ENCODE data around the gene DYNLL1. TPM values are rescaled to one million over a fixed set of nuclear protein-coding genes. Genes with fewer than 3 reads are reported as not detected.

The DYNLL1 gene
- total and polyA plus RNA-seq, 2 experiments from 2014 or later: 310 to 868 TPM

- ATAC-seq (no peak), DNase-seq (ENCODE audit: low spot score) (no peak)
- no peaks in the 10 kb centered on the region for H3K9me2 ChIP-seq (ENCODE audit: insufficient read depth)
- no peak overlapping the region for H2AFZ ChIP-seq
- Mint-ChIP-seq H3K27me3 (ENCODE audit: insufficient read depth, low read depth, poor library complexity) (peaks cover 2% of the 10 kb centered on the region), H3K27ac (no peak overlapping the region), H3K4me3 (no peak overlapping the region), H3K36me3 (ENCODE audit: low read depth) (peaks cover 9% of the 10 kb centered on the region; the same call in 2 of the 3 replicates), H3K4me1 (no peaks in the 10 kb centered on the region), H3K9me3 (no peaks in the 10 kb centered on the region)
- no peaks in the 10 kb centered on the region for H3K79me2 ChIP-seq (replicated peaks; ENCODE audit: insufficient read depth)
- H3K36me3 ChIP-seq (ENCODE audit: insufficient read depth): no peaks in the 10 kb centered on the region
- H3K4me3 ChIP-seq: no peak overlapping the region
- no peaks in the 10 kb centered on the region for H3F3A ChIP-seq (replicated peaks; ENCODE audit: low read depth)
- no peaks in the 10 kb centered on the region for H3K4me1 ChIP-seq (ENCODE audit: insufficient read depth)
- H3K4me2 ChIP-seq: no peak overlapping the region
- TF ChIP-seq ZNF114 (CRISPR knock-in tag; IDR thresholded peaks at IDR 0.05) (no peak), JUNB (IDR thresholded peaks at IDR 0.05; ENCODE audit: unreplicated experiment) (no peak), CREB1 (CRISPR knock-in tag; IDR thresholded peaks at IDR 0.05; ENCODE audit: low read depth) (no peak), NANOG (IDR thresholded peaks at IDR 0.05; ENCODE audit: borderline replicate concordance) (no peak), ETS1 (IDR thresholded peaks at IDR 0.05) (no peak), POLR2AphosphoS5 (IDR thresholded peaks at IDR 0.05; ENCODE audit: low read depth) (no peak), REST (IDR thresholded peaks at IDR 0.05; ENCODE audit: unreplicated experiment) (no peak), CTCF (conservative IDR thresholded peaks at IDR 0.05; ENCODE audit: low read depth in 2 of 2) (no peak), STAT1 (IDR thresholded peaks at IDR 0.05; ENCODE audit: unreplicated experiment) (no peak), ZNF462 (CRISPR knock-in tag; IDR thresholded peaks at IDR 0.05) (no peak), EZH2phosphoT487 (IDR thresholded peaks at IDR 0.05; ENCODE audit: unreplicated experiment) (no peak), EZH2 (IDR thresholded peaks at IDR 0.05; ENCODE audit: low read depth, unreplicated experiment) (no peak), ZNF331 (CRISPR knock-in tag; IDR thresholded peaks at IDR 0.05; ENCODE audit: low read depth) (no peak)
- no peak overlapping the region for H3K27ac ChIP-seq (ENCODE audit: low read depth)
- no peaks in the 10 kb centered on the region for H3K27me3 ChIP-seq (ENCODE audit: insufficient read depth)
- H4K20me1 ChIP-seq (replicated peaks; ENCODE audit: insufficient read depth): no peaks in the 10 kb centered on the region
These were observed 6.9 kb upstream of the DYNLL1 start for GRCh38 chr12:120489018-120489417.

Data from GM23338 (cell line).